Parathyroid adenoma (tissue), 2 donors: ENCODE measurements around the gene STK11.

ENCODE experiments used
- H2AFZ ChIP-seq: fragments of 300-600 bp; sonication (generic); one replicate; pipeline ENCODE4 v1.7.0; 2017; ENCODE audit warnings: antibody characterized with exemption, mild to moderate bottlenecking
- H3K27ac ChIP-seq: fragments of 300-600 bp; sonication (generic); one replicate; pipeline ENCODE4 v1.7.0; 2017
- H3K27me3 ChIP-seq: fragments of 300-600 bp; sonication (generic); one replicate; pipeline ENCODE4 v1.7.0; 2017; ENCODE audit warnings: low read length; ENCODE audit not compliant: control insufficient read depth, insufficient read depth
- H3K36me3 ChIP-seq: fragments of 300-600 bp; sonication (generic); one replicate; pipeline ENCODE4 v1.7.0; 2017; ENCODE audit warnings: low read length; ENCODE audit not compliant: control insufficient read depth, insufficient read depth
- H3K4me1 ChIP-seq: fragments of 300-600 bp; sonication (generic); one replicate; pipeline ENCODE4 v1.7.0; 2017; ENCODE audit warnings: control low read depth
- H3K4me2 ChIP-seq: fragments of 300-600 bp; sonication (generic); one replicate; pipeline ENCODE4 v1.7.0; 2017; ENCODE audit warnings: low read length
- H3K4me3 ChIP-seq: fragments of 300-600 bp; sonication (generic); one replicate; pipeline ENCODE4 v1.7.0; 2017; ENCODE audit warnings: low read depth, low read length
- H3K79me2 ChIP-seq: fragments of 300-600 bp; sonication (generic); one replicate; pipeline ENCODE4 v1.7.0; 2017; ENCODE audit warnings: control low read depth
- H3K9ac ChIP-seq: fragments of 300-600 bp; sonication (generic); one replicate; pipeline ENCODE4 v1.7.0; 2017; ENCODE audit warnings: mild to moderate bottlenecking
- H3K9me3 ChIP-seq: fragments of 300-600 bp; sonication (generic); one replicate; pipeline ENCODE4 v1.7.0; 2017; ENCODE audit warnings: low read length; ENCODE audit not compliant: control insufficient read depth
- CTCF ChIP-seq: fragments of 300-600 bp; sonication (generic); IDR thresholded peaks from one replicate; pipeline ENCODE4 v1.7.0; 2017; ENCODE audit warnings: antibody characterized with exemption, mild to moderate bottlenecking
- donor health status: primary hyperparathyroidism.

Gene STK11

GRCh38 chr19:1163283-1163933 lies 42.2 kb upstream of the STK11 start:
- Histone ChIP-seq H3K4me1 (no peaks in the 10 kb centered on the region), H3K4me2 (no peak overlapping the region), H3K79me2 (peaks cover 23% of the 10 kb centered on the region), H2AFZ (no peak overlapping the region), H3K4me3 (no peak overlapping the region), H3K27me3 (no peaks in the 10 kb centered on the region), H3K36me3 (no peaks in the 10 kb centered on the region), H3K9me3 (no peaks in the 10 kb centered on the region), H3K9ac (no peak overlapping the region), H3K27ac (no peak overlapping the region)
- TF ChIP-seq CTCF, result no peak

GRCh38 chr19:1163934-1164683 lies 41.5 kb upstream of the STK11 start:
- no peak for TF ChIP-seq CTCF
- Histone ChIP-seq H3K36me3 (no peaks in the 10 kb centered on the region), H3K9ac (no peak overlapping the region), H3K4me3 (no peak overlapping the region), H3K9me3 (no peaks in the 10 kb centered on the region), H3K27me3 (no peaks in the 10 kb centered on the region), H3K4me1 (no peaks in the 10 kb centered on the region), H2AFZ (no peak overlapping the region), H3K4me2 (no peak overlapping the region), H3K27ac (no peak overlapping the region), H3K79me2 (peaks cover 26% of the 10 kb centered on the region)

GRCh38 chr19:1164684-1165531 lies 40.7 kb upstream of the STK11 start:
- H3K27me3 ChIP-seq, result no peaks in the 10 kb centered on the region
- H3K27ac ChIP-seq, result no peak overlapping the region
- peaks cover 30% of the 10 kb centered on the region for H3K79me2 ChIP-seq
- H3K4me2 ChIP-seq, result no peak overlapping the region
- no peaks in the 10 kb centered on the region for H3K36me3 ChIP-seq
- no peak overlapping the region for H2AFZ ChIP-seq
- H3K9ac ChIP-seq, result no peak overlapping the region
- no peaks in the 10 kb centered on the region for H3K4me1 ChIP-seq
- no peaks in the 10 kb centered on the region for H3K9me3 ChIP-seq
- no peak overlapping the region for H3K4me3 ChIP-seq
- TF ChIP-seq CTCF, result no peak

- H3K36me3 ChIP-seq, result no peaks in the 10 kb centered on the region
- H3K27ac ChIP-seq, result no peak overlapping the region
- no peak overlapping the region for H3K4me2 ChIP-seq
- H2AFZ ChIP-seq, result no peak overlapping the region
- no peak overlapping the region for H3K4me3 ChIP-seq
- no peak for TF ChIP-seq CTCF
- no peaks in the 10 kb centered on the region for H3K4me1 ChIP-seq
- no peaks in the 10 kb centered on the region for H3K9me3 ChIP-seq
- peaks cover 28% of the 10 kb centered on the region for H3K79me2 ChIP-seq
- H3K9ac ChIP-seq, result no peak overlapping the region
- H3K27me3 ChIP-seq, result no peaks in the 10 kb centered on the region
These were observed 38.6 kb upstream of the STK11 start for GRCh38 chr19:1166872-1167573.
